NCI-H82 treated with DMSO at 0.1 percent for 48 hours (cell line): ENCODE measurements around the gene PRDM11.

Experiments
- DNase-seq: peaks from one replicate; lab custom pipeline; 2025; ENCODE audit not compliant: unreplicated experiment; lab: John Stamatoyannopoulos, UW

The PRDM11 gene

DNA sequence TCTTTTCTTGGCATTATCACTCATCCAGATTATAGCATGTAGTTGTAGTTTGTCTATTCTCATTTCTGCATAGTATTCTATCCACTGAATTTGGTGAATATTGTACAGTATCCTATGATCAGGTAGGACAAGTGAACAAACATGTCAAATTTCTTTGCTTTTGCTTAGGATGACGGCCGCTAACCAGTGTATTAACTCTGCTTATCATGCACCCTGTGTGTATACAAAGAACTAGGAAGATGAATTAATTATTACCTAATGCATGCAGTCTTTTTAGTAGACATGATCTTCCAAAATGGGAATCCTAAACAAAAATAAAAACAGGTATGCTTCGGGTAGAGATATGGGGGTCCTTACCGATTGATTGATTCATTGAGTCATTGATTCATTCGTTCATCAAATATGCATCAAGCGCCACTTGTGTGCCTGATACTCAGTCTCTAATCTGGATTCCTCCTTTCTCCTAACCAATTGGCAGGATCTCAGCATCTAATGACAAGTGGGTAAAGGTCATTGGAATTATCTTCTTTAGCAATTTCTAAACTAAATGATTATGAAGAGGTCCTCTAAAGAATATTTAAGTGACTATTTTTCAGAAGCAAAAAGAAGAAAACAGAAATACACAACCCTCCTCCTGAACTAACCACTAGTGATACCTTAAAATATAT lies 27.9 kb downstream of the PRDM11 start:
- DNase-seq: no peak

DNA sequence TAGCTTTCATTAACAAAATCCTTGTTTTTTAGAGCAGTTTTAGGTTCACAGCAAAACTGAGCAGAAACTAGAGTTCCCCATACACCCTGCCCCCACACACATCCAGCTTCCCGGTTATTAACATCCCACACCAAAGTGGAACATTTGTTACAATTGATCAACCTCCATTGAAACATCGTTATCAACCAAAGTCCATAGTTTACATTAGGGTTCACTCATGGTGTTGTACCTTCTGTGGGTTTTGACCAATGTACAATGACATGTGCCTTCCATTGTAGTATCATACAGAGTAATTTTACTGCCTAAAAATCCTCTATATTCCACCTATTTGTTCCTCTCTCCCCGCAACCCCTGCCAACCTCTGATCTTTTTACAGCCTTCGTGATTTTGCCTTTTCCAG lies 28.5 kb downstream of the PRDM11 start:
- DNase-seq: no peak

DNA sequence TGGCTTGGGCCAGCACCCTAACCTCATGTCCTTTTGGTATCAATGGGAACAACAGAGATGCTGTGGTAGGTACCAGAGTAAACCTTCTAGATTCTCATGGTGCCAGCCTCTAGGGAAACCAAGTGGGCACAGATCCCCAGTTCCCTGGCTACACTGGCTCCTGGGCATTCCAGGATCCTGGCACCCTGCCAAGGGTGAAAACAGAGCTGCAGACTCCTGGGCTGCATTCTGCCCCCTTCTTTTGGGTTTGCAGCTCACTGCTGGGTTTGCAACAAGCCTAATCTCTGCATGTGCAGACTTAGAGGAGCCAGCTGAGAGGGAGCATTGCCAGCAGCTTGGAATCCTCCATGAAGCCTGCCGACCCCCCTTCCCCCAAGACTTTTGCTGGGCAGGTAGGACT lies 30.6 kb downstream of the PRDM11 start:
- no peak for DNase-seq

DNA sequence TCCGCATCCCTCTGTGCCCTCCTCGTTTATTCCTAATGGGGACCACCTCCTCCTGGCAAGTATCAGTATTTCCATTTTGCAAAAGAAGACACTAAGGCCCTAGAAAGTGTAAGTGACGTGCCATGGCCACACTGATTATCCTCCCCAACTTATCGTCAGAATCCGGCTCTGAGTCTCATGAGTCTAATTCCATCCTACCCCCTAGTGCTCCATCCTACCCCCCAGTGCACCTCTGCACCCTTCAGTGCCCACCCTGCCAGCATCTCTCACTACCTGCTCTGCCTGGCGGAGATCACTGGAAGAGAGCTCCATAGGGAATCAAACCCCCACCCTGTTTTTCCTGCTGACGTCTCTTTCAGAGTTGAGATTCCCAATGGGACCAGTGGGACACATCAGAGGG lies 31.8 kb downstream of the PRDM11 start:
- DNase-seq: no peak

DNA sequence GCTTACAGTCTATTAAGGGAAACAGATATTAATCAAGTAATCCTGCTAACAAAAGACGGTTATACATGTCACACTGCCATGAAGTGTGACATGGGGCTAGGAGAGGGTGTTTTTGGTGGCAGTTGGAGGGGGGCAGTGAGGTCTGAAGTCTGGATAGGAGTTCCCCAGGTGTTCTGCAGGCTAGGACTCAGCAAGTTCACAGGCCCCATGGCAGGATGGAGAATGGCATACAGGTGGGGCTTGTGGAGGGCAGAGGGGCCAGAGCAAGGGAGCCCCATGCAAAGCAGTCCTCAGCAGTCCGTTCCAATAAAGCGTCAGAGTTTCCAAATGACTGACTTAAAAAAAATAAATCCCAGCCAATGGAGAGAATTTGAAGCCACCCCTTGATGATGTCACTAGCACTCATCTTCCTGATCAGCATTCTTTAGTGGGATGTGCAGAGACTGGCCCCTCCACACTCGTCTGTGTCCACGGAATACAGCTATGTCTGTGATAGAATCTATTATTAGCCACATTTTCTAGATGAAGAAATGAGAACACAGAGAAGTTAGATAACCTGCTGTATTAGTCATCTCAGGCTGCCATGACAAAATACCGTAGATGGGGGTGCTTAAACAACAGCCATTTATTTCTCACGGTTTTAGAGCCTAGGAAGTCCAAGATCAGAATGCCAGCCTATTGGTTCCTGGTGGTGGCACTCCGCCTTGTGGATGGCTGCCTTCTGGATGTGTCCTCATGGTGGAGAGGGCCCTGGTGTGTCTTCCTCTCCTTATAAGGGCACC lies 32.6 kb downstream of the PRDM11 start:
- DNase-seq: no peak

DNA sequence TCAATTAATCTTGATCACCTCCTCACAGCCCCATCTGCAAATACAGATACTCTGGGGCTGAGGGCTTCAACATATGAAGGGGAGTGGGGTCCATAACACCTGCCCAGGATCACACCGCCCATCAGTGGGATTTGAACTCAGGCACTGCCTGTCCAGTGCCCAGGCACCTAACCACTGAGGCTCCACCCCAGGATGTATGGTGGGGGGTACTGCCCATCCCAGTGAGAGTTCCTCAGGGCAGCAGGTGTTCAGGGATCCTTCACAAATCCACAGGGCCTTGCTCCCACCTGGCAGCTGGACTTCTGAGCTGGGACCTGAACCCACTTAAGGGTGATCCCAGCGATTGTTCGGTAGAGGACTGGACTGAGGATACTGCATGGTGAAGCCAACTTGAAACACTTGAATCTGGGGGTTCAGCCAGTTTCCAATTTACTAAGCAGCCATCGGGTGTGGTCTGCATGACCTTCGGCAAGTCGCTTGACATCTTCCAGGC lies 33.3 kb downstream of the PRDM11 start:
- DNase-seq: no peak

DNA sequence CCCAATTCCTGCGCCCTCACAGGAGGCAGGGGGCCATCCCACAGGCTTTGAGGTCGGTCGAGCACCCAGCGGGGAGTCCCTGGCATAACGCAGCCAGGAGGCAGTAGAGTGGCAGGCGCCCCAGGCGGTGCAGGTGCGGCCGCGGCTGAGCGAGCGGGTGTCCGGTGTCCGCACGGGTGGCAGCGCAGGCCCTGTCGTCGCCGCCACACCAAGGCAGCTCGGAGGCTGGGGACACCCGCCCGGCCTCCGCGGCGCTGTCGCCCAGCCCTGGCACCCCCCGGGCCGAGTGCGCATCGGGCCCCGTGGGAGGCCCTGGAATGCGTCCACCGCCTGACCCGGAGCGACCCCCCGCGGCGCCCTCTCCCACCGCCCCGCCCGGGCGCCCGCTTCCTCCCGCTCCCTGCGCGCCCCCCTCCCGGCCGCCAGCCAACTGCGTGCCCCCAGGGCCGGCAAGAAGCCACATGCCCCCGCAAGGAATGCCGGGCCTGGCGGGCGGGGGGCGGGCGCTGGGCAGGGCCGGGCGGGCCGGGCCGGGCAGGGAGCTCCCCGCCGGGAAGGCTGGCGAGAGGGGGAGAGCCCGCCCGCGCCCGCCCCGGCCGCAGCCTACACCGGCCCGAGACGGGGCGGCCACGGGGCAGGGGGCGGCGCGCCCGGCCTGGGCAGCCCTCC lies 33.9 kb downstream of the PRDM11 start:
- no peak for DNase-seq

DNA sequence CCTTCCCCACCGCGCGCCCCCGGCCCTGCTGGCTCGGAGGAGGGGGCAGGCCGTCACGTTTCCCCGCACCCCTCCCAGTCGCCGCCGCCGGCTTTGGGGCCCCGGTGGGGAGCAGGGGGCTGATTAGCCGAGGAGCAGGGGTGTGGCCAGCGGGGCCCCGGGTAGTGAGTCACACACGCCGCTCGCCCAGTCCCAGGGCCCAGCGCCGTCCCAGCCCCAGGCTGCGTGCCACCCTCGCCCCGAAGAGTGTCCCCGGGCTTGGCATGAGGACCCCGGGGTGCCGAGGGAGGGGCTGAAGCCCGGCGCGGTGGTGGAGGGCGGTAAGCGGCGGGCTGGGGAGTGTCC lies 34.4 kb downstream of the PRDM11 start:
- no peak for DNase-seq

DNA sequence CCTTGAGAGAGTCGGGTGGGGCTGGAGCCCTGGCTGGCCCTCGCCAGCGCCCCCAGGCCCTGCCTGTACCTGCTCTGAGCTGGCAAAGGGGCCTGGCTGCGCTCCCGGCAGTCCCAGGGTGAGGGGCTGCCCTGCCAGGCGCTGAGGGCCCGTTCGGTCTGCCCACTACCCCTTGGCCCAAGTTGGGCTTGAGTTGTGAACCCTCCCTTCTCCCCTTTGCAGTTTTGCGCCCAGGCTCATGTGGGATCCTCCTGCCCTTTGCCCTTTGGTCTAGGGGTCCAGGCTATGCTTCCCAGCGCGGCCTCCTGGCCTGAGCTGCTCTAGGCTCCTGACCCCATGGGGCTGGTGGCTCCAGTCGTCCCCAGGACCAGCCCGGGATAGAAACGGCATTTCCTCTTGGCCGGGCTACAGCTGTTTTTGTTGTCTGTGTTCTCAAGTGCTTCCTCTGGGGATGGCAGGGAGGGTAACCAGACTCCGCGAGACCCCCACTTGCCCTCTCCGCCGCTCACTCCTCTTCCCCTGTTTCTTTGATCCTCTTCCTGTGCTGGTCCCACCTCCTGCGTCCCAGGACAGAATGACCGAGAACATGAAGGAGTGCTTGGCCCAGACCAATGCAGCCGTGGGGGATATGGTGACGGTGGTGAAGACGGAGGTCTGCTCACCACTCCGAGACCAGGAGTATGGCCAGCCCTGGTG lies 34.9 kb downstream of the PRDM11 start:
- DNase-seq: no peak

DNA sequence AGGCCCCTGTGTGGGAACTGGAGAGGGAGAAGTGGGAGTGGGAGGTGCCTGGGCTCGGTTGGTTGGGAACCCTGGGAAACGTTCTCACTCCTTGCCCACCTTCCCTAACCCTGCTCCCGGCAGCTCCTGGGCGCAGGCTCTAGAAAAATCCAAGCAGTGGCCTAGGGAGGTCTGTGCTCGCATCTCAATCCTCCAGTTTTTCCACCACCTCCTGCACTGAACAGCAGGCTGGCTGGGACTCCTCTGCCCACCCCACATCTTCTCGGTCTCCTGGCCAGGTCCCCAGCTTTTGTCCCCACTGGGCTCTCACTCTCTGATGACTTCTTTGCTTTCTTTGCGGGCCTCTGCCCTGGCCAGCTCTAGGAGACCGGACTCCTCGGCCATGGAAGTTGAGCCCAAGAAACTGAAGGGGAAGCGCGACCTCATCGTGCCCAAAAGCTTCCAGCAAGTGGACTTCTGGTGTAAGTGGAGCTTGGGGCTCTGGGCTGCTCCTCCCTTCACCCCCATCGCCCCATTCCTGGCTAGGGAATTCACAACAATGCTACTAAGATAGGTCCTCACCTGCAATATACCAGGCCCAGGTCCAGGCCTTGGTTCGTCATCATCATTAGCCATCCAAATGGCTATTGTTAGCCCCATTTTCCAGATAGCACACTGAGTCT lies 35.6 kb downstream of the PRDM11 start:
- DNase-seq: no peak

DNA sequence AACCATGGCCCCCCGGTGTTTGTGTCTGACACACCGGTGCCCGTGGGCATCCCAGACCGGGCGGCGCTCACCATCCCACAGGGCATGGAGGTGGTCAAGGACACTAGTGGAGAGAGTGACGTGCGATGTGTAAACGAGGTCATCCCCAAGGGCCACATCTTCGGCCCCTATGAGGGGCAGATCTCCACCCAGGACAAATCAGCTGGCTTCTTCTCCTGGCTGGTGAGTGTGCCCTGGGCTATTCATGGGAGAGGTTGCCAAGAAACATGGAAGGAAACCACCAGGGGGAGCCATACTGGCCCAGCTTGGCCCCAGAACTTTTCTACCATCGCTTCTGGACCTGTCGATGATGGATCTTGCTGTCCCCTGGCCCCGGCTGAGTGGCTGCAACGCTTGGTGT lies 36.5 kb downstream of the PRDM11 start:
- no peak for DNase-seq

DNA sequence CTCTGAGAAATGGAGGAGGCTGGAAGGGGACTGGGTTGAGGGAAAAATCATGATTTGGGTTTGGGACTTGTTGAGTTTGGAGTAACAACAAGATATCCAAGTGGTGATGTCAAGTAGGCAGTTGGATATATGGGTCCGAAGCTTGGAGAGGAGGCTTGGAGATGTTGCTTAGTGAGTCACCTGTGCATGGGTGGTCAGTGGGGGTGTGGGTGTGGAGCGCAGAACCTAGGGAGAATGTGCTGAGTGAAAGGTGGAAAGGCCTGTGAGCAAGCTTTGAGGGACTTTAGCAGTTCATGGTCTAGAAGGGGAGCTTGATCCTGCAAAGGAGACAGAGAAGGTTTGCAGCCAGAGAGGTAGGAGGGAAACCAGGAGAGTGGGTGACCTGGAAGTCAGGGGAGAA lies 38.2 kb downstream of the PRDM11 start:
- DNase-seq: no peak

DNA sequence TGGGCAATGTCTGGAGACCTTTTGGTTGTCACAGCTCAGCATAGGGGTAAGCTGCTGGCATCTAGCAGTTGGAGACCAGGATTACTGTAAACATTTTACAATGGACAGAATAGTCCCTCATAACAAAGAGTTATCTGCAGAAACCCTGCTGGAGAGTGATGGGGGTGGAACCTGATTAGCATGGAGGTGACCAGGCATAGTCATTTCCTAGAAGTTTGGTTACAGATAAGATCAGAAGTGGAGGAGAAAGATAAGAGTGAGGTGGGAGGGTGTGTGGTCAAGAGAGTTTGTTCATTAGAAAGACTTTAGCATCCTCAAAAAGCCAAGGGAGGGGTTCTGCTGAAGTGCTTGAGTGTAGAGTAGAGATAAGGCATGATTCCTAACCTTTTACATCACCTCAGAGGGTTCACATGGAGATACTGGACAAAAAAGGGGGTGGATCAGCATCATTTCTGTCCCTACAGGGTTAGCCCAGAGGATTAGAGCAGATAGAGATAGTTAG lies 38.8 kb downstream of the PRDM11 start:
- no peak for DNase-seq

DNA sequence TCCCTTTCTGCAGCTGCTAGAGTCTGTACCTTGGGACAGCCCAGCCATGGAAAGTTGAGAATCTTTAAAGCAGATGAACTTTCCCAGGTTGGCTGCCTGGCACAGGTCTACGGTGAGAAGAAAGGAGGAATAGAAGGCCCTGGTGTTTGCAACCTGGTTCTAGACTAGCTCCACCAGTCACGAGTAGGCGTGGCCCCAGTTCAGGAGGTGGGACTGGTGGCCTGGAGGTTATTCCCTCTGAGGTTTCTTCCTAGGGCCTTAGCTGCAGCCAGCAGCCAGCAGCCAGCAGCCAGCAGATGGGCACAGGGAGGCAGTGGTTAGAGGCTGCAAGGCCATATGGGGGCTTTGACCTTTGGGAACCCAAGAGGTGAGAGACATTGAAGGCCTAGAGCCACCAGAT lies 40.9 kb downstream of the PRDM11 start:
- no peak for DNase-seq

DNA sequence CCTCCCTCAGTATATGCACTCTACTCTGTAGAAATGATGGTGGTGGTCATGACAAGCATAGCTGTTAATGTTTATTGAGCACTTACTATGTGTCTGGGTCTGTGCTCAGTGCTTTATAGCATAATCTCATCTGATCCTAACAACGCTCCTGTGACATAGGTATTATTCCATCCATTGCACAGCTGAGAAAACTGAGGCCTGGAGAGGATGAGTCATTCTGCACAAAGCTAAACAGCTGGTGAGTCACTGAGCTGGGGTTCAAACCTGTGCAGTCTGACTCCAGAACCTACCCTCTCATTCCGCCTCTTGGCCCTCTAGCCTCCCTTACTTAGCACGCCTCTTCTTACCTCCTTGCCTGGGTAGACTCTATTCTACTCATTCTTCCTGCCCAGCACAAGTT lies 41.7 kb downstream of the PRDM11 start:
- no peak for DNase-seq

DNA sequence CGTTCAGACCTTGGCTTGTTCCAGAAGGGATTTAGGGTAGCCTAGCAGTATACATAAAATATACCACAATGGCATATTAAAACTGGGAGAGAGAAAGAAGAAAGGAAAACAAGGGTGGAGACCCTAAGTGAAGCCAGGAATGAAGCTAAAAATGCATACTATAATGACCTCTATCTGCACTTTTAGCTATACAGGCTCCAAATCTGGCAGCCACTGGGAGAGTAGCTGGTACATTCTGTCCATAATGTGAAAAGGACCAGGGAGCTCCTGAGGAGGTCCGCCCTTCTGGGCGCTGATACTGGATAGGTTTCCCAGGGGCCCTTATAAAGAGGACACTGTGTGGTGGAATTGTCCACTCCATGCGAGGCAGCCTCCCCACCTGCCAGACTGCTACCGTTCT lies 42.8 kb downstream of the PRDM11 start:
- no peak for DNase-seq

DNA sequence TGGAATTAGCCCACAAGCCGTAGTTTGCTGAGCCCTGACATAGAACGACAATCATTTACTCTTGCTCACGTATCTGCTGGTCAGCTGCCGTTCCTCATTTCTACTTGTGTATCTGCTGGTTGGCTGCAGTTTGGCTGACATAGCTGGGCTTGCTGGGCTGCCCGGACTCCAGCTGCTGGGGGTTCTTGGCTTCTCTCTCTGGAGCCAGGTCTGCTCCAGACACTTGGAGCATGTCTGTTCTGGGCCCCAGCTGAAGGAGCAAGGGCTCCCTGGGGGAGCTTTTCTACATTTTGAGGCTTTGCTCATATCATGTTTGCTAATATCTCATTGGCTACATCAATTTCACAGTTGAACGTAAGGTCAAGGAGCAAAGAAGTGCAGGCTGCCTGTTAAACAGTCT lies 47.3 kb downstream of the PRDM11 start:
- DNase-seq: no peak

DNA sequence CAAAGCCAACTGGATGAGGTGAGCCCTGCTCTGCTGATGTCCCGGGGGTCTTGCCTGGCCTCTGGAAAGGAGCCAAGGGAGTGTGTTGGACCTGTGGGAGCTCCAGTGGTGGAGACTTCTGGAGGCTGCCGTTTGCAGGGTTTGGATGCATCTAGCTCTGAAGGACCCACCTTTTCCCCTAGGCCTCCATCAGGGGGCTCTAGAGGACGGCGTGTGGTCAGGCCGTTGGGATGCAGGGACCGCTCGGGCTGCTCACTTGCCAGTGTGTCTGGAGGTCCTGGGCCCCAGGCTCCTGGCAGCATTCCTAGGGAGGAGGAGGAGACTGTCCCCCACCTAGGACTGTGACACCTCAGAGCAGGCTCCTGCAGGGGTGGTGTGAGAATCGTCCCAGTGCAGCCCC lies 58.3 kb downstream of the PRDM11 start:
- DNase-seq: no peak

DNA sequence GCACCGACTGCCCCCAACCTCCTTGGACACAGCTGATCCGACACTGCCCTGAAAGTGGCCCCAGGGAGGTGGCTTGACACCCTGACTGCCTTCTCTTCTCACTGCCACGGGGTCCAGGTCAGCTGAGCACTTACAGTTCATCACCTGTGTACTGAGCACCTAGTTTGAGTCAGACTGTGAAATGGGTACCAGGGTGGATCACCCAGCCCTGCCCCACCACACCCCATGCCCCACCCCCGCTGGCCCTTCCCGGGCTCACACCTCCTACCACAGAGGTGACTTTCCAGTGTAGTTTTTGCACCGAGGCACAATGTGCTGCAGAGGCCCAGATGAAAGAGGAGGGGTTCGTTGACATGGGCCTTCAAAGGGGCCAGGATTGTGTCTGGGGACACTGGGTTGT lies 59.5 kb downstream of the PRDM11 start:
- DNase-seq: no peak

DNA sequence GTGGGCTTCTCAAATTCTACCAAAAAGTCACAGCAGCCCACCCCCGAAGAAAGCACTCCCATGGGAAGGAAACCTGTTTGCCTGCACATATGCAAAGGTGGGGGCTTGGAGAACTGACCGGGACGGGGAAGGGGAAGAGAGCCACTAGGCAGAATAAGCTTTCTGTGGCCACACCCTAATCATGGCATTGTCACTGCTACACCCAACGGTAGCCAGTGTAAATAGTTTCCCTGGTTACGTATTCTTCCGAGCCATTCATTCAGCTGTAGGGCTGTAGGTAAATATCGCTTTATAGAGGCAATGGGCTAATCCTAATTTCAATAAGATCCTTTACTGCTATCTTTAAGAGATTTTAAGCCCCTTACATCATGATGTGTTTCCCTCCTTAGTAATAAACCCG lies 61.7 kb downstream of the PRDM11 start:
- no peak for DNase-seq
